ENCODE data around the gene CYFIP1.

Gene CYFIP1

DNA sequence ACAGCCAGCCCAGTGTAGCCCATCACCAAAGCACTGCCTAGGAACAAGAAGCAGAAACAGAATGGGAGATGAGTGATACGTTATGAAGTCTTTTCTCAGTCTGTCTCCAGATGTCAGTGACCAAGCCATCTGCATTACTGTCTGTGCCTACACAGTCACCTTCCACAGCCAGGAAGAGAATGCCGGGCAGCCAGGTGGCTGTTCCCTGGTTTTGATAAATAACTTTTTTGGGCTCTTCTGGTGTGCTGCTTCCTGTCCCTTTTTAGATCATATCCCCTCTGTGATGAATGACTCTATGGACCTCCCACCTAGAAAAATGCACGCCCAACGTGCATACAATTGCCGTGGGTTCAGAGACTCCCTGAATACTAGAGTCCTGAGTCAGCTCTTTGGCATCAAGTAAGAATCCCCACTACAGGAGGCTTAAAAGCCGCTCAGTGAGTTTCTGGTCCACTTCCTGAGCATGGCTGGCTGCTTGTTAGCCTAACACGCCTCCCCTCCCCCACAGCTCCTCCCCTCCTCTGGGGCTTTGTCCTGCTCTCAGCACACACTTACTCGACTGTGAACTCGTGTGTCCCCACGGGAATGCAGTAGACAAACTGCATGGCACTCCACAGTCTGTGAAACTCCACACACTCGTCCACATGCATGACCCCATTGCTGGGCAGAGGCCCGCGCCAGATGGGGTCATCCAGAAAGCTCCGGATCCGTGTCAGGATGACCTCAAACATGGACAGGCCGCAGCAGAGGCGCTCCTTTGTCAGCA is 107.0 kb downstream of the CYFIP1 start:
- DNase-seq (ENCODE audit: low read depth in 1 of 2, low spot score in 1 of 2) = no peak
- TF ChIP-seq SPI1 (IDR thresholded peaks at IDR 0.05; ENCODE audit: borderline replicate concordance, low read depth) (no peak), GABPA (IDR thresholded peaks at IDR 0.05; ENCODE audit: low read depth) (no peak), POLR2AphosphoS5 (IDR thresholded peaks at IDR 0.05; ENCODE audit: low read depth) (no peak)
- TF ChIP-seq, protein P1, sequence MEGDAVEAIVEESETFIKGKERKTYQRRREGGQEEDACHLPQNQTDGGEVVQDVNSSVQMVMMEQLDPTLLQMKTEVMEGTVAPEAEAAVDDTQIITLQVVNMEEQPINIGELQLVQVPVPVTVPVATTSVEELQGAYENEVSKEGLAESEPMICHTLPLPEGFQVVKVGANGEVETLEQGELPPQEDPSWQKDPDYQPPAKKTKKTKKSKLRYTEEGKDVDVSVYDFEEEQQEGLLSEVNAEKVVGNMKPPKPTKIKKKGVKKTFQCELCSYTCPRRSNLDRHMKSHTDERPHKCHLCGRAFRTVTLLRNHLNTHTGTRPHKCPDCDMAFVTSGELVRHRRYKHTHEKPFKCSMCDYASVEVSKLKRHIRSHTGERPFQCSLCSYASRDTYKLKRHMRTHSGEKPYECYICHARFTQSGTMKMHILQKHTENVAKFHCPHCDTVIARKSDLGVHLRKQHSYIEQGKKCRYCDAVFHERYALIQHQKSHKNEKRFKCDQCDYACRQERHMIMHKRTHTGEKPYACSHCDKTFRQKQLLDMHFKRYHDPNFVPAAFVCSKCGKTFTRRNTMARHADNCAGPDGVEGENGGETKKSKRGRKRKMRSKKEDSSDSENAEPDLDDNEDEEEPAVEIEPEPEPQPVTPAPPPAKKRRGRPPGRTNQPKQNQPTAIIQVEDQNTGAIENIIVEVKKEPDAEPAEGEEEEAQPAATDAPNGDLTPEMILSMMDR (IDR thresholded peaks at IDR 0.05; ENCODE audit: insufficient read depth, low read length) = no peak
- TF ChIP-seq, protein P2, sequence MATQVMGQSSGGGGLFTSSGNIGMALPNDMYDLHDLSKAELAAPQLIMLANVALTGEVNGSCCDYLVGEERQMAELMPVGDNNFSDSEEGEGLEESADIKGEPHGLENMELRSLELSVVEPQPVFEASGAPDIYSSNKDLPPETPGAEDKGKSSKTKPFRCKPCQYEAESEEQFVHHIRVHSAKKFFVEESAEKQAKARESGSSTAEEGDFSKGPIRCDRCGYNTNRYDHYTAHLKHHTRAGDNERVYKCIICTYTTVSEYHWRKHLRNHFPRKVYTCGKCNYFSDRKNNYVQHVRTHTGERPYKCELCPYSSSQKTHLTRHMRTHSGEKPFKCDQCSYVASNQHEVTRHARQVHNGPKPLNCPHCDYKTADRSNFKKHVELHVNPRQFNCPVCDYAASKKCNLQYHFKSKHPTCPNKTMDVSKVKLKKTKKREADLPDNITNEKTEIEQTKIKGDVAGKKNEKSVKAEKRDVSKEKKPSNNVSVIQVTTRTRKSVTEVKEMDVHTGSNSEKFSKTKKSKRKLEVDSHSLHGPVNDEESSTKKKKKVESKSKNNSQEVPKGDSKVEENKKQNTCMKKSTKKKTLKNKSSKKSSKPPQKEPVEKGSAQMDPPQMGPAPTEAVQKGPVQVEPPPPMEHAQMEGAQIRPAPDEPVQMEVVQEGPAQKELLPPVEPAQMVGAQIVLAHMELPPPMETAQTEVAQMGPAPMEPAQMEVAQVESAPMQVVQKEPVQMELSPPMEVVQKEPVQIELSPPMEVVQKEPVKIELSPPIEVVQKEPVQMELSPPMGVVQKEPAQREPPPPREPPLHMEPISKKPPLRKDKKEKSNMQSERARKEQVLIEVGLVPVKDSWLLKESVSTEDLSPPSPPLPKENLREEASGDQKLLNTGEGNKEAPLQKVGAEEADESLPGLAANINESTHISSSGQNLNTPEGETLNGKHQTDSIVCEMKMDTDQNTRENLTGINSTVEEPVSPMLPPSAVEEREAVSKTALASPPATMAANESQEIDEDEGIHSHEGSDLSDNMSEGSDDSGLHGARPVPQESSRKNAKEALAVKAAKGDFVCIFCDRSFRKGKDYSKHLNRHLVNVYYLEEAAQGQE (IDR thresholded peaks at IDR 0.05; ENCODE audit: insufficient replicate concordance, low read depth) = no peak
- H3K27me3 ChIP-seq (ENCODE audit: insufficient read depth, poor library complexity, severe bottlenecking) = no peaks in the 10 kb centered on the region
- no peak overlapping the region for H3K4me3 ChIP-seq (replicated peaks; ENCODE audit: insufficient read depth, low read length)
- no peak overlapping the region for H3K27ac ChIP-seq (replicated peaks)

DNA sequence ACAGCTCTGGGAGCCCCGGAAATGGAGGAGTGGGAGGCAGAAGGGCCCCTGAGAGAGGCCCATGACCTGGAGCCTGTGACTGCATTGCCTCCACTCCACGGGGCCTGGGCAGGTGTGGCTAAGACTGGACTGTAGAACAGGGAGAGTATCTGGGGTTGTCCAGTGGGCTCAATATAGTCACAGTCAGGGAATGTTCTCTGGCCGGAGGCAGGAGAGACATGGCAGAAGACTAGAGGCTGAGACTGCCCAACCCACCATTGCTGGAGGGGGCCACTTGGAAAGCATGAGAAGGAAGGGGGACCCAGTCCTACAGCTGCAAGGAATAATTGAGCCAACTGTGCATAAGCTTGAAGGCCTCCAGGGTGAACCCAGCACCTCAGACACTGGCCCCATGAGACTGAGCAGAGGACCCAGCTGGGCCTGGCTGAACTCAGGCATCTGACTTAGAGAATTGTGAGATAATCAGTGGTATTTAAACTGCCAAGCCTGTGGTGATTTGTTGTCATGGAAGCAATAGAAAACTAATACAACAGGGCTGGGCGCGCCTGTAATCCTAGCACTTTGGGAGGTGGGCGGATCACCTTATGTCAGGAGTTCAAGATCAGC is 108.6 kb downstream of the CYFIP1 start:
- no peaks in the 10 kb centered on the region for H3K27me3 ChIP-seq (ENCODE audit: insufficient read depth, poor library complexity, severe bottlenecking)
- H3K27ac ChIP-seq (replicated peaks) = no peak overlapping the region
- TF ChIP-seq SPI1 (IDR thresholded peaks at IDR 0.05; ENCODE audit: borderline replicate concordance, low read depth) (no peak), POLR2AphosphoS5 (IDR thresholded peaks at IDR 0.05; ENCODE audit: low read depth) (no peak), GABPA (IDR thresholded peaks at IDR 0.05; ENCODE audit: low read depth) (no peak)
- TF ChIP-seq, protein P1 (IDR thresholded peaks at IDR 0.05; ENCODE audit: insufficient read depth, low read length) = no peak
- TF ChIP-seq, protein P2 (IDR thresholded peaks at IDR 0.05; ENCODE audit: insufficient replicate concordance, low read depth) = no peak
- H3K4me3 ChIP-seq (replicated peaks; ENCODE audit: insufficient read depth, low read length) = no peak overlapping the region
- no peak for DNase-seq (ENCODE audit: low read depth in 1 of 2, low spot score in 1 of 2)

DNA sequence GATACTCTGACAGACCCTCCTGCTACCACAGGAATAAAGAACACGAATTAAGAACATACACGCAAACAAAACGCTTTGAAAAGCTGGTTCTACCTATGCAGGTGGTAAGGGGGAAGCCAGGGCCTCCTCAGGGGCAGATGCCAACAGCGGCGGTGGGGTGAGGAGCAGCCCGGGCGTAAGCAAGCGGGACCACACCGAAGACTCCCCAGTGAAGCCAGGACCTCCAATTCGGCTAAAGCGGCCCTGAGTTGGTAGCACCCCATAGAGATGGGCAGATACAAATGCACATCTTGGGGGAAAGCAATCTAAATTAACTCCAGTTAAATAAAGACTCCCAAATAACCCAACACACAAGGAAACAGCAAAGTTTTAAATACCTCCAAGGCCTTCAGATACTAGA is 109.3 kb downstream of the CYFIP1 start:
- Histone ChIP-seq H3K4me3 (replicated peaks; ENCODE audit: insufficient read depth, low read length) (no peak overlapping the region), H3K27ac (replicated peaks) (no peak overlapping the region), H3K27me3 (ENCODE audit: insufficient read depth, poor library complexity, severe bottlenecking) (no peaks in the 10 kb centered on the region)
- no peak for TF ChIP-seq GABPA (IDR thresholded peaks at IDR 0.05; ENCODE audit: low read depth)
- no peak for TF ChIP-seq SPI1 (IDR thresholded peaks at IDR 0.05; ENCODE audit: borderline replicate concordance, low read depth)
- no peak for TF ChIP-seq POLR2AphosphoS5 (IDR thresholded peaks at IDR 0.05; ENCODE audit: low read depth)
- TF ChIP-seq, protein P1 (IDR thresholded peaks at IDR 0.05; ENCODE audit: insufficient read depth, low read length) = no peak
- TF ChIP-seq, protein P2 (IDR thresholded peaks at IDR 0.05; ENCODE audit: insufficient replicate concordance, low read depth) = no peak
- DNase-seq (ENCODE audit: low read depth in 1 of 2, low spot score in 1 of 2) = no peak

Data from HL-60 (cell line).